ENCODE measurements around the gene KIF18A.

GRCh38 chr11:28107191-28107749 lies 686 bp downstream of the KIF18A start:
- no peak for TF ChIP-seq CTCF (conservative IDR thresholded peaks at IDR 0.05; ENCODE audit: low read length)
- no peak for TF ChIP-seq EZH2phosphoT487 (IDR thresholded peaks at IDR 0.05; ENCODE audit: borderline replicate concordance, low read depth, low read length)
